Kidney tubule cell (primary cell): ENCODE data around the gene RDH13.
"Not testable (repeated sequence)": the region's sequence is repeated elsewhere in the genome, so short reads cannot be mapped to it uniquely, and the experiment has no call there.

Experiments used
- DNase-seq: peaks from one replicate; pipeline ENCODE4 v3.0.0-alpha.2; 2018; ENCODE audit warnings: low spot score

Gene RDH13

DNA sequence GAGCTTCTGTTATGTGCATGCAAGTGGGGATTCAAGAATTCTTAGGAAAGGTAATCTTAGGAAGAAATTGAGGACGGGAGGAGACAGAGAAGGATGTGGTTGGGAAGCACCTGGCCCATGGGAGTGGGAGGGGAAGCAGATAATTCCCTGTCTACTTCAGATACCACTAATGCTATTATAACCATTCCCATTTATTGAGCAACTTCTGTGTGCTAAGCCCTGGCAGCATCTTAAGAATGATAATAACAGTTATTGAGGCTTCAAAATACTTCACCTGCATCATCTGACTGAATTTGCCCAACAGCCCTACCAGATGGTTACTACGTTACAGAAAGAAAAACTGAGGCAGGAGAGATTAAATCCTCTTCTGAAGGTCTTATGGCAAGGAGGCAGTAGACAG is 14.2 kb upstream of the RDH13 start:
- no peak for DNase-seq

DNA sequence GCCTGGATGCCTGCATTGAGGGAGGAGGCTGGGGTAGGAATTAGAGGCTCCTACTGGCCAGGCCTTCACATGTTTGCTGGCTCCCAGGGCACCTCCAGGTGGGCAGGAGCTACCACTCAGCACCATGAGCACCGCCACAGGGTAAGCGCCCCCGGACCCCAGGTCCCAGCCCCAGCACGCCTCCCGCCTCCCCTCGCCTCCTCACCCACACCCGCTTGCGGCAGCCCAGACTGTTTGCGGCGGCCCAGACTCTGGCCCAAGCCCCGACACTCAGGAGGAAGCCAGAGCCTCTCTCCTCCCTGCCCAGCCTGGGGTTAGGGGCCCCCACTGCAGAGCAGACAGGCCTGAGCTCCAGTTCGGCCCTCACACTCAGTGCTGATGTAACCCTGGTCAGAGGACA is 13.4 kb upstream of the RDH13 start:
- DNase-seq = no peak

- DNase-seq = peak; percentile 85
Observed at GRCh38 chr19:55075371-55075998, 12.5 kb upstream of the RDH13 start, which contains the start of gene EPS8L1. TSS of gene EPS8L1 (plus strand) at chr19:55075869. CDS start at chr19:55076445, 576 bp downstream.

DNA sequence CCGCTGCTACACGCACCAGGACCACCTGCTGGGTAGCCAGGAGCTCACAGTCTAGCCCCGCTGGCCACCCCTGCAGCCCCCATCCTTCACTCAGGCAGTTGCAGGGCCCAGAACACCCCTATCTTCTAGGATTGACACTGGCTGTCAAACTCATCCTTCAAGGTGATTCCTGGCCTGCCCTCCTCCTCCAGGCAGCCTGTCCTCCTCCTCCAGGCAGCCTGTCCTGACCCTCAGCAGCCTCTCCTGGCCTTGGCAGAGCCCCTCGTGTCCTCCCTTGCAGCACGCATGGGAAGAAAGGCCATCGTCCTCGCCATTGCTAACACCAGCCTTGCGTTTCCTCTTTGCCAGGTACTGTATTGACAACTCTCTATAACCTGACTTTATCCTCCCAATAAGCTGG is 9.0 kb upstream of the RDH13 start:
- no peak for DNase-seq

DNA sequence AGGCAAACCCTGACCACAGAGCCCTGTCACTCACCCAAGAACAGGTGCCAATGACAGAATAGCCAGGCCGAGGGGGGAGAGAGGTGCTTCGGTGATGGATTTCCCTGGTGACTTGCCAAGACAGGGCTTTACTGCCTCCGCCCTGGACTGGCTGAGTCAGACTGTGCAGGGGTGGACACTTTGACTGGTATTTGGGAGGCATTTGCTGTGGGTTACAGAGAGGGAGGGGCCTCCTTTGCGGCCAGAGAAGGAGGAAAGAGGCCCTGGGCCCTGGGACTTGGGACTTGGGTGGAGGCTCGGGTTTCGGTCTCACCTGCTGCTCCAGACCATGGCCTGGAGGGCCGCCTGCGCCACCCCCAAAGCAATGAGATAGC is 8.2 kb upstream of the RDH13 start:
- peak; percentile 95 for DNase-seq

GRCh38 chr19:55070466-55071128 is 7.6 kb upstream of the RDH13 start:
- no peak for DNase-seq

GRCh38 chr19:55069865-55070197 is 6.9 kb upstream of the RDH13 start:
- no peak for DNase-seq

DNA sequence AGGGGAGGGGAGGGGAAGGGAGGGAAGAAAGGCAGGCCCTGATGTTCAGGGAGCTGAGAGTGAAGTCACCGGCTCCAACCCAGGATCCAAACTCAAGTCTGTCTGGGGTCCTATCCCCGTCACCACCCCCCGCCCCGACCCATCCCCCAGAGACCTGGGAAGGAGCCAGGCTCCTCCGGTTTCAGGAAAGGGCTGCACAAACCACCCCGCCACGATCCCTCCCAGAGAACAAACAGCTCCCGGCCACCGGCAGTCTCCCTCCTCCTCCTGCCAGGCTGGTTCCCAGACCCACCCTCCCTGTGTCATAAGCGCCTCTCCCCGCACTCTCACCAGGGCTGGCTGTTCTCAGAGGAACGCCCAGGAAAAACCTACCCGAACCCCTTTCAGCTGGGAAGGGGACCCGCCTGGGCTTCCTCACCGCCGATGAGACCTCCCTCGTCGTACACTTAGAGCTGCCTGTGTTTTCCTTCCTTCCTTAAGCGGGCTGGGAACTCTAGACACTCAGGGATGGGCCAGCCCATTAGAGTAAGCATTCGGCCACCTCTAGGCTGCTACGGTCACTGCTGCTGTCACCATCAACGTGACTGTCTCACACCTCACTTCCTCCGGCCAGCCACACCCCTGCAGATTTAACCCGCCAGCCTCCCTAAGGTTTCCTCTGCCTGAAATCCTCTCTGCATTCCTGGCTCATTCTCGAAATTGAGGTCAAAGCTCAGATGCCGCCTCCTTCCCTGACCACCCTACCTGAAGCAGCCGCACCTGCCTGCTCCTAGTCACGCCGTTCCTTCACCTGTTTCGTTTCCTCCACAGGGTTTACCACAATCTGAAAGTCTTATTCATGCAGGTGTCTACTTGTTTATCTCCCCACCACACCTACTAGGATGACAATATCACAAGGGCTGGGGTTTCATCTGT is 6.3 kb upstream of the RDH13 start:
- DNase-seq = peak; percentile 77

DNA sequence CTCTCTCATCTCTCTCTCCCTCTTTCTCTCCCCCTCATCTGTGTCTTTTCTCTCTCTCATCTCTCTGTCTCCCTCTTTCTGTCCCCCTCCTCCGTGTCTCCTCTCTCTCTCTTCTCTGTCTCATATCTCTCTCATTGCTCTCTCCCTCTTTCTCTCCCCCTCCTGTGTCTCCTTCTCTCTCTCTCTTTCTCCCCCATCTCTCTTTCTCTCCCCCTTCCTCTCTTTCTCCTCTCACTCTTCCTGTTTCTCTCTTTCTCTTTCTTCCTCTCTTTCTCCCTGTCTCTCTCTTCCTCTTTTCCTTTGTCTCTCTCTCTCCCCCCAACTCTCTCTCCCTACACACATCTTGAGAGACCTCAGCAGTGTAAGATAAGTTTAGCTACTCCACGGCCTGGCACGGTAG is 4.9 kb upstream of the RDH13 start:
- no peak for DNase-seq

DNA sequence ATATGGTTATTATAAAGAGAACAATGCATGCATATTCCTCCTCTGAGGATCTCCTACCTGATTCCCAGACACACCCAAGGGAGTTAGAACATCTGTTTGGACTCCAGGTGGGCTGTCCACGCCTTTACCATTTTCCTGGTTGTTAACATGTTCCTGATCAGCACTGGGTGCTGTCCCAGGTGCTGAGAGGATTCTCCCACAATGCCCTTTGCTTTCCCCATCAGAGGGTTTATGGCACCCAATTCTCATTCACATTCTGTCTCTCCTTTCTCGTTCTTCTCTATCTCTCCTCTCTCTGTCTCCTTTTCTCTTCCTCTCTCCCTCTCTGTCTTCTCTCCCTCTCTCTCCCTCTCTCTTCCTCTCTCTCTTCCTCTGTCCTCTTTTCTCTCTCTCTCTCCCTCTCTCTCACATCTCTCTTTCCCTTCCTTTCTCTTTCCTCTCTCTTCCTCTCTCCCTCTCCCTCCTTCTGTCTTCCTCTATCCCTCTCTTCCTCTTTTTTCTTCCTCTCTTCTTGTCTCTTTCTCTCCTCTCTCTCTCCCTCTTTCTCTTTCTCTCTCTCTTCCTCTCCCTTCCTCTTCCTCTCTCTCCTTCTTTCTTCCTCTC is 3.3 kb upstream of the RDH13 start:
- no peak for DNase-seq

DNA sequence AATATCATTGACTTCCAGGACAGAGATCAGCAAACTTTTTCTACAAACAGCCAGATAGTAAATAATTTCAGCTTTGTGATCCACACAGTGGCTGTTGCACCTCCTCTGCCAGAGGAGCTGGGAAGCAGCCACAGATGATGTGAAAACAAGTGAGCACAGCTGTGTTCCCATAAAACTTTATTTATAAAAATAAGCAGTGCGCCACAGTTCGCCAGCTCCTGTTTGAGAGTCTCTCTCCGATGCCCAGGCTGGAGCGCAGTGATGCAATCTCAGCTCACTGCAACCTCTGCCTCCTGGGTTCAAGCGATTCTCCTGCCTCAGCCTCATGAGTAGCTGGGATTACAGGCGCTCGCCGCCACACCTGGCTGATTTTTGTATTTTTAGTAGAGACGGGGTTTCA is 2.6 kb upstream of the RDH13 start:
- not testable (repeated sequence) for DNase-seq

DNA sequence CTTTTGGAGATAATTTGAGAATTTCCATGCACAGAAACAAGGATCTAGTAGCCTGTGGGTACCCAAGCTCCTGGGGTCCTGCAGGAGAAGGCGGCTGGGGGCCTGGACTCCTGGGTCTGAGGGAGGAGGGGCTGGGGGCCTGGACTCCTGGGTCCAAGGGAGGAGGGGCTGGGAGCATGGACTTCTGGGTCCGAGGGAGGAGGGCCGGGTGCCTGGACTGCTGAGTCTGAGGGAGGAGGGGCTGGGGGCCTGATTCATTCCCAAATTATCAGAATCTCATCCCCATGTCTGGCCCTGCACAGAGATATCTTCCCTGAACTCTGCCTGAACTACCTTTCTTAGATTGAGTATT is 520 bp upstream of the RDH13 start:
- no peak for DNase-seq

DNA sequence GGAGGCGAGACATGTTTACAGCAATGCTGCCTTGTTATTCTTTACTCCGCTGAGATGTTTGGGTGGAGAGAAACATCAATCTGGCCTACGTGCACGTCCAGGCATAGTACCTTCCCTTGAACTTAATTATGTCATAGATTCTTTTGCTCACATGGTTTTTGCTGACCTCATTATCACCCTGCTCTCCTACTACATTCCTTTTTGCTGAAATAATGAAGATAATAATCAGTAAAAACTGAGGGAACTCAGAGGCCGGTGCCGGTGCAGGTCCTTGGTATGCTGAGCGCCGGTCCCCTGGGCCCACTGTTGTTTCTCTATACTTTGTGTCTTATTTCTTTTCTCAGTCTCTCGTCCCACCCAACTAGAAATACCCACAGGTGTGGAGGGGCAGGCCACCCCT is 2.7 kb downstream of the RDH13 start:
- DNase-seq = not testable (repeated sequence)

GRCh38 chr19:55058781-55059610 is 4.0 kb downstream of the RDH13 start:
- no peak for DNase-seq

GRCh38 chr19:55056827-55057226 is 6.1 kb downstream of the RDH13 start:
- DNase-seq = no peak

DNA sequence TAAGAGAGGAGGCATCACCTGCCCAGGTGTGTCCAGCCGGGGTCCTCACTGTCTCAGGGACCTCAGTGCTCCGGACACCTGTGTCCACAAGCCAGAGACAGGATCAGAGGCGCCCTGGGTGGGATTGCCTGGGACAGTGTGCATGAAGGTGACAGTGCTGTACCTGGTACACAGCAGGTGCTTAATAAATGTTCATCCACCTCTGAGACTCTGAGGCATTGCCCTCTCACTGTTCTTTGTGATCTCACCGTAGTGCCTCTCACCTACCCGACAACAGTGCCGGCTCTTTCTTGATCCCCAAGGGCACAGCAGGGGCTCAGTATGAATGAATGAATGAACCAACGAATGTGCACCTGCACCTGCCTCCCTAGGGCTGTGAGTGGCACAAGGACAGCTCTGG is 9.2 kb downstream of the RDH13 start:
- DNase-seq = no peak

GRCh38 chr19:55050749-55051532 is 12.0 kb downstream of the RDH13 start:
- DNase-seq = no peak

DNA sequence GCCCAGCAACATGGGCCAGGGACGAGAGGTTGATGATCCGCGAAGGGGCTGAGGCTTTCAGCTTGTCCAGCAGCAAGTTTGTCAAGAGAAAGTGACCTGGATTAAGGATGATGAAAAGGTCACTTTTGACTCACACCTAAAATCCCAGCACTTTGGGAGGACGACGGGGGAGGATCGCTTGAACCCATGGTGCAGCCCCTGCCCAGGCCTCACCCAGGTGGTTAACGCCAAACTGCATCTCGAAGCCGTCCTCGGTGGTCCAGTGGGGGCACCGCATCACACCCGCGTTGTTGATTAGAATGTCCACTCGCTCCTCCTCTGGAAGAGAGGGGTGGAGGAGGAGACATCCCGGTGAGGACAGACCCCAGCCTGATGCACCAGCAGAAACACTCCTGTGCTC is 14.5 kb downstream of the RDH13 start:
- no peak for DNase-seq

GRCh38 chr19:55047951-55048350 is 15.0 kb downstream of the RDH13 start:
- DNase-seq = no peak

DNA sequence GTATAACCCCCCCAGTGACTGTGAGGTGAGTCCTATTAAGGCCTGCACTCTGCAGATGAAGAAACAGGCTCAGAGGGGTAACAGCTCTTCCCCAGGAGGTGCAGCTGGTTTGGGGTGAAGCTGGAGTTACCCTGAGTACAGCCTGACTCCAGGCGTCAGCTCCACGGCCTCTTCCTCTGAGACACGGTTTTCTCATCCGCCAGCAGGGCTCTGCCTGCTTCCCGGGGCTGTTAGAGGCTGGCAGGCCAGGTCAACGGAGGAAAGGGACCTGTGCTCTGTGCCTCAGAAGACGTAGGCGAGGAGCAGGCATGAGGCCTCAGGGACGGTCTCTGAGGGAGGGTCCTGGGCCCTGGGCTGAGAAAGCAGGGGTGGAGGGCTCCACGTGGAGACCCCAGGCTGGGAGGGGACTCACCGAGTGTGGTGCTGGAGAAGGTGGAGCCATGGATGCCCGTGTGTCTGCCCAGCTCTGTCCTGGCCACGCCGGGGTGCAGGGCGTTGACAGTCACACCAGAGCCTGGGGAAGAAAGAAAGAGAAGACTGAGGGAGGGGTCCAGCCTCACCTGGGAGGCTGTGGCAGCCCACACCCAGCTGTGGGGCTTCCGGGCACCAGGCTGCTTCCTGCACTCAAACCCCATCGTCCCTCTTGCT is 15.8 kb downstream of the RDH13 start:
- no peak for DNase-seq
